Measurements from ENCODE around the gene CAMKV. TPM values are rescaled to one million over a fixed set of nuclear protein-coding genes. Genes with fewer than 3 reads are reported as not detected.

Gene CAMKV
- total RNA-seq, 1 donor from 2014 or later = 0.39 TPM

GRCh38 chr3:49859576-49860305 is 10.0 kb downstream of the CAMKV start:
- intact Hi-C loops (cut with micrococcal nuclease) = no loop called here
- H3K4me3 Mint-ChIP-seq (ENCODE audit: low read depth) = no peak overlapping the region
- H3K27me3 Mint-ChIP-seq (ENCODE audit: low read depth) = peaks cover 10% of the 10 kb centered on the region
- H3K27ac Mint-ChIP-seq = no peak overlapping the region
- H3K9me3 Mint-ChIP-seq = no peaks in the 10 kb centered on the region
- no peak for DNase-seq (ENCODE audit: low spot score)
- no peaks in the 10 kb centered on the region for H3K36me3 Mint-ChIP-seq (ENCODE audit: low read depth)
- H3K4me1 Mint-ChIP-seq (ENCODE audit: low read depth) = peaks cover 12% of the 10 kb centered on the region

GRCh38 chr3:49856181-49857005 is 13.3 kb downstream of the CAMKV start, which contains the start of gene TRAIP:
Gene TRAIP, minus strand, starts transcription at chr3:49856564. Its CDS starts 111 bp downstream, at chr3:49856453.
- H3K4me3 Mint-ChIP-seq (ENCODE audit: low read depth) = peak within 1 kb of the TSS; percentile 96
- H3K9me3 Mint-ChIP-seq = no peaks in the 10 kb centered on the region
- H3K27ac Mint-ChIP-seq = peak within 1 kb of the TSS; percentile 88
- H3K36me3 Mint-ChIP-seq (ENCODE audit: low read depth) = peaks cover 5% of the 10 kb centered on the region
- H3K27me3 Mint-ChIP-seq (ENCODE audit: low read depth) = no peaks in the 10 kb centered on the region
- DNase-seq (ENCODE audit: low spot score) = peak; percentile 94
- H3K4me1 Mint-ChIP-seq (ENCODE audit: low read depth) = peaks cover 14% of the 10 kb centered on the region
- intact Hi-C loops (cut with micrococcal nuclease) = loop anchor here (1.0 to 2.0 kb wide), 2 partner anchors 44 to 49 kb away; partner anchors contain the start of gene UBA7

- no peaks in the 10 kb centered on the region for H3K9me3 Mint-ChIP-seq
- H3K4me1 Mint-ChIP-seq (ENCODE audit: low read depth) = peaks cover 14% of the 10 kb centered on the region
- no peak for DNase-seq (ENCODE audit: low spot score)
- H3K4me3 Mint-ChIP-seq (ENCODE audit: low read depth) = peak overlapping the region; percentile 96
- no peaks in the 10 kb centered on the region for H3K27me3 Mint-ChIP-seq (ENCODE audit: low read depth)
- peak overlapping the region; percentile 88 for H3K27ac Mint-ChIP-seq
- H3K36me3 Mint-ChIP-seq (ENCODE audit: low read depth) = peaks cover 5% of the 10 kb centered on the region
- intact Hi-C loops (cut with micrococcal nuclease) = loop anchor here (1.0 to 2.0 kb wide), 2 partner anchors 43 to 50 kb away; partner anchors contain the start of gene UBA7
Measured at GRCh38 chr3:49855662-49856061, 14.0 kb downstream of the CAMKV start.

- H3K27ac Mint-ChIP-seq = no peak overlapping the region
- H3K4me3 Mint-ChIP-seq (ENCODE audit: low read depth) = no peak overlapping the region
- H3K27me3 Mint-ChIP-seq (ENCODE audit: low read depth) = no peaks in the 10 kb centered on the region
- H3K36me3 Mint-ChIP-seq (ENCODE audit: low read depth) = peaks cover 15% of the 10 kb centered on the region
- no peak for DNase-seq (ENCODE audit: low spot score)
- H3K4me1 Mint-ChIP-seq (ENCODE audit: low read depth) = no peaks in the 10 kb centered on the region
- intact Hi-C loops (cut with micrococcal nuclease) = no loop called here
- H3K9me3 Mint-ChIP-seq = no peaks in the 10 kb centered on the region
Measured at GRCh38 chr3:49845694-49846093, 24.0 kb downstream of the CAMKV start.

GRCh38 chr3:49844464-49845183 is 25.1 kb downstream of the CAMKV start:
- no peak overlapping the region for H3K4me3 Mint-ChIP-seq (ENCODE audit: low read depth)
- H3K27ac Mint-ChIP-seq = no peak overlapping the region
- H3K36me3 Mint-ChIP-seq (ENCODE audit: low read depth) = peaks cover 12% of the 10 kb centered on the region
- H3K27me3 Mint-ChIP-seq (ENCODE audit: low read depth) = no peaks in the 10 kb centered on the region
- DNase-seq (ENCODE audit: low spot score) = no peak
- no peaks in the 10 kb centered on the region for H3K9me3 Mint-ChIP-seq
- no peaks in the 10 kb centered on the region for H3K4me1 Mint-ChIP-seq (ENCODE audit: low read depth)
- intact Hi-C loops (cut with micrococcal nuclease) = no loop called here

GRCh38 chr3:49842843-49843517 is 26.7 kb downstream of the CAMKV start:
- Mint-ChIP-seq H3K9me3 (no peaks in the 10 kb centered on the region), H3K36me3 (ENCODE audit: low read depth) (peaks cover 15% of the 10 kb centered on the region), H3K4me3 (ENCODE audit: low read depth) (no peak overlapping the region), H3K27ac (no peak overlapping the region), H3K27me3 (ENCODE audit: low read depth) (no peaks in the 10 kb centered on the region), H3K4me1 (ENCODE audit: low read depth) (peaks cover 1% of the 10 kb centered on the region)
- no peak for DNase-seq (ENCODE audit: low spot score)
- intact Hi-C loops (cut with micrococcal nuclease) = no loop called here

- Mint-ChIP-seq H3K9me3 (no peaks in the 10 kb centered on the region), H3K36me3 (ENCODE audit: low read depth) (peaks cover 14% of the 10 kb centered on the region), H3K27me3 (ENCODE audit: low read depth) (no peaks in the 10 kb centered on the region), H3K27ac (no peak overlapping the region), H3K4me3 (ENCODE audit: low read depth) (no peak overlapping the region), H3K4me1 (ENCODE audit: low read depth) (peaks cover 1% of the 10 kb centered on the region)
- intact Hi-C loops (cut with micrococcal nuclease) = no loop called here
- no peak for DNase-seq (ENCODE audit: low spot score)
Measured at GRCh38 chr3:49841806-49842205, 27.9 kb downstream of the CAMKV start.

GRCh38 chr3:49841126-49841696 is 28.5 kb downstream of the CAMKV start:
- intact Hi-C loops (cut with micrococcal nuclease) = no loop called here
- no peaks in the 10 kb centered on the region for H3K27me3 Mint-ChIP-seq (ENCODE audit: low read depth)
- no peak for DNase-seq (ENCODE audit: low spot score)
- peaks cover 1% of the 10 kb centered on the region for H3K4me1 Mint-ChIP-seq (ENCODE audit: low read depth)
- no peak overlapping the region for H3K27ac Mint-ChIP-seq
- peaks cover 11% of the 10 kb centered on the region for H3K36me3 Mint-ChIP-seq (ENCODE audit: low read depth)
- H3K9me3 Mint-ChIP-seq = no peaks in the 10 kb centered on the region
- H3K4me3 Mint-ChIP-seq (ENCODE audit: low read depth) = no peak overlapping the region

- H3K27me3 Mint-ChIP-seq (ENCODE audit: low read depth) = no peaks in the 10 kb centered on the region
- H3K4me3 Mint-ChIP-seq (ENCODE audit: low read depth) = no peak overlapping the region
- peaks cover 8% of the 10 kb centered on the region for H3K36me3 Mint-ChIP-seq (ENCODE audit: low read depth)
- intact Hi-C loops (cut with micrococcal nuclease) = no loop called here
- H3K4me1 Mint-ChIP-seq (ENCODE audit: low read depth) = peaks cover 1% of the 10 kb centered on the region
- H3K9me3 Mint-ChIP-seq = no peaks in the 10 kb centered on the region
- DNase-seq (ENCODE audit: low spot score) = no peak
- no peak overlapping the region for H3K27ac Mint-ChIP-seq
Measured at GRCh38 chr3:49840388-49840787, 29.3 kb downstream of the CAMKV start.

GRCh38 chr3:49839193-49839809 is 30.4 kb downstream of the CAMKV start:
- H3K27ac Mint-ChIP-seq = no peak overlapping the region
- H3K4me3 Mint-ChIP-seq (ENCODE audit: low read depth) = no peak overlapping the region
- intact Hi-C loops (cut with micrococcal nuclease) = loop anchor here (1.0 to 2.0 kb wide), 4 partner anchors 24 to 300 kb away; no protein-coding TSS in a partner anchor
- H3K9me3 Mint-ChIP-seq = no peaks in the 10 kb centered on the region
- peak; percentile 66 for DNase-seq (ENCODE audit: low spot score)
- H3K4me1 Mint-ChIP-seq (ENCODE audit: low read depth) = peaks cover 1% of the 10 kb centered on the region
- H3K27me3 Mint-ChIP-seq (ENCODE audit: low read depth) = no peaks in the 10 kb centered on the region
- peaks cover 15% of the 10 kb centered on the region for H3K36me3 Mint-ChIP-seq (ENCODE audit: low read depth)

GRCh38 chr3:49831341-49831740 is 38.4 kb downstream of the CAMKV start:
- no peak overlapping the region for H3K27ac Mint-ChIP-seq
- no peaks in the 10 kb centered on the region for H3K4me1 Mint-ChIP-seq (ENCODE audit: low read depth)
- no peaks in the 10 kb centered on the region for H3K9me3 Mint-ChIP-seq
- intact Hi-C loops (cut with micrococcal nuclease) = no loop called here
- H3K4me3 Mint-ChIP-seq (ENCODE audit: low read depth) = no peak overlapping the region
- no peaks in the 10 kb centered on the region for H3K27me3 Mint-ChIP-seq (ENCODE audit: low read depth)
- peaks cover 36% of the 10 kb centered on the region for H3K36me3 Mint-ChIP-seq (ENCODE audit: low read depth)
- no peak for DNase-seq (ENCODE audit: low spot score)

All from activated T-helper 2 cell treated with anti-CD3 and anti-CD28 coated beads, Interferon-gamma antibody, Interleukin-2, Interleukin-4, amounts not matched to agents 10 μg/mL and 5 μg/mL and 100 μg/mL, durations not matched to agents 14 hours and 24 hours and 36 hours (primary cell).